H54 (cell line): Measurements from ENCODE around the gene KDM2B.
A peak's percentile ranks its signal among the peaks of the same experiment; 100 is the strongest.
"Not testable (repeated sequence)": the region's sequence is repeated elsewhere in the genome, so short reads cannot be mapped to it uniquely, and the experiment has no call there.

Source experiments
- DNase-seq: peaks from one replicate; pipeline ENCODE4 v3.0.0; 2011; ENCODE audit warnings: low spot score, mixed read lengths; ENCODE audit not compliant: insufficient read length
- FAIRE-seq: peaks from 3 replicates; lab custom pipeline; 2011; peaks lifted over from hg19 to GRCh38; lab: Jason Lieb, UNC
- POLR2A ChIP-seq: IDR thresholded peaks from 2 replicates; pipeline ENCODE4 v1.6.1; 2011; ENCODE audit warnings: low read depth, mild to moderate bottlenecking, low read length

KDM2B gene

GRCh38 chr12:121603581-121603980 is 22.8 kb upstream of the KDM2B start:
- no peak for TF ChIP-seq POLR2A
- DNase-seq (no peak), FAIRE-seq (no peak)

DNA sequence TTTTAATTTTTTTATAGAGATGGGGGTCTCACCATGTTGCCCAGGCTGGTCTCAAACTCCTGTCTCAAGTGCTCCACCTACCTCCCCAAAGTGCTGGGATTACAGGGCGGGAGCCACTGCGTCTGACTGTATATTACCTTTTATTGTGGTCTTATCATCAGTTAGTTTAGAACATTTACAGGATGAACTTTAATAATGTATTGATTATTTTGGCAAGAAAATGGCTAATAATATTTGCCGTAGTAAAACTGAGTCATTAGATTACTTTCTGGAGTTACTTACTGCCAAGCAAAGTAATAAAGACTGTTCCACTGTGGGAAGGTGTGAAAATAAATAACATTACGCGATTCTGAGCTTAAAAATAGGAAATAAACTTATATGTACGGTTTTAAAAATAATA is 21.9 kb upstream of the KDM2B start:
- no peak for TF ChIP-seq POLR2A
- FAIRE-seq (no peak), DNase-seq (no peak)

- TF ChIP-seq POLR2A: no peak
- FAIRE-seq (no peak), DNase-seq (no peak)
Observed at GRCh38 chr12:121600702-121601336, 20.0 kb upstream of the KDM2B start.

DNA sequence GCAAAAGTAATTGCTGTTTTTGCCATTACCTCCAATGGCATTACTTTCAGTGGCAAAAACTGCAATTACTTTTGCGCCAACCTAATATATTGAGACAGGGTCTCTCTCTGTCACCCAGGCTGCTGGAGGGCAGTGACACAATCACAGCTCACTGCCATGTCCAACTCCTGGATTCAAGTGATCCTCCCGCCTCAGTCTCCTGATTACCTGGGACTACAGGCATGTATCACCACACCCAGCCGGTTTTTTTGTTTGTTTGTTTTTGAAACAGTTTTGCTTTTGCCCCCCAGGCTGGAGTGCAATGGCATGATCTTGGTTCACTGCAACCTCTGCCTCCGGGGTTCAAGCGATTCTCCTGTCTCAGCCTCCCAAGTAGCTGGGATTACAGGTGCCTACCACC is 15.7 kb upstream of the KDM2B start:
- FAIRE-seq: no peak
- no peak for TF ChIP-seq POLR2A
- DNase-seq: no peak

DNA sequence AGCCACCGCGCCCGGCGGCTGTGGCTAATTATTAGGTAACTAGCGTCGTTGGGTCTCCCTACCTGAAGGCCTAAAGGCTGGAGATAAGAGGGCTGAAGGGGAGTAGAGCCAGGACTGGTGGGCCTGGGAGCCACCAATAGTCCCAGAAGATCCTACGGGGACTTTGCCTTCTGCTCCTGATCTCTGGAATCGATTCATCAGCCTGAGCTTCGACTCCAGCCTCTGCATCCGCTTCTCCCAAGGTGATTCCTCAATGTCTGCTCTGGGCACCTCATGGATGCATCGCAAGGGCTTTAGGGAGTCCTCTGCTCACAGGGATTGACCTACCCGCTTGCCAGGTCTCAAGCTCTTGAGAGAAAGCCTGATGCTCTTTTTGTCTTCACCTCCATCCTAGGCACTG is 14.7 kb upstream of the KDM2B start:
- no peak for TF ChIP-seq POLR2A

DNA sequence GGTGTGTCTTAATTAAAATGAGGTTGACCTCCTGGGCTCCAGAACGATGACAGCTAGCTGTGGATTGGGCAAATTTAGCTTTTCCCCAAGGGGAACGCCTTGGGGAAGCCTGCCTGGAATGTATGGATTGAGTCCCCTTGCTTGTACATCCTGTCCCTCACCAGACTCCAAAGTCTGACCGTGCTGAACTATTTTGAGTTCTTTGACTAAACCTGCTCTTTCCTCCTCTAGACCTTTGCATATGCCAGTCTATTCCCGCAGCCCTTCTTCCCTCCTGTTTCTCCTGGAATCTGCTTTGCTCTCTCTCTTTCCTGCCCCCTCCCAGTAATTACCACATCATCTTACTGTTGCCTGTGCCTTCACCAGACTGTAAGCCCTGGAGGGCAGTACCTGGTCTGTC is 11.5 kb upstream of the KDM2B start:
- no peak for FAIRE-seq
- DNase-seq: no peak
- no peak for TF ChIP-seq POLR2A

More for the DNA sequence above, 14.7 kb upstream of the KDM2B start:
- FAIRE-seq (no peak), DNase-seq (no peak)

GRCh38 chr12:121590476-121591143 is 9.8 kb upstream of the KDM2B start:
- FAIRE-seq: peak; percentile 23
- no peak for DNase-seq
- no peak for TF ChIP-seq POLR2A

DNA sequence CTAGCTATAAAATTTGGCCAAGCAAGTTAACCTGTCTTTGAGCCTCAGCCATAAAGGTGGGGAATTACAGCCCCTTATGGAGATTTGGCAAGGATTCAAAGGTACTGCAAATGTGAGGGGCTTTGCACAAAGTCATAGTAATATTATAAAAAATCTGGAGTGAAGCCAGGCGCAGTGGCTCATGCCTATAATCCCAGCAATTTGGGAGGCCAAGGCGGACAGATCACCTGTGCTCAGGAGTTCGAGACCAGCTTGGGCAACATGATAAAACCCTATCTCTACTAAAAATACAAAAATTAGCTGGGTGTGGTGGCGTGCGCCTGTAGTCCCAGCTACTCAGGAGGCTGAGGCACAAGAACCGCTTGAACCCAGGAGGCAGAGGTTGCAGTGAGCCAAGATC is 4.1 kb upstream of the KDM2B start:
- FAIRE-seq: not testable (repeated sequence)

GRCh38 chr12:121583334-121583661 is 2.5 kb upstream of the KDM2B start:
- FAIRE-seq, DNase-seq: not testable (repeated sequence)

More for the DNA sequence above, 4.1 kb upstream of the KDM2B start:
- not testable (repeated sequence) for DNase-seq

DNA sequence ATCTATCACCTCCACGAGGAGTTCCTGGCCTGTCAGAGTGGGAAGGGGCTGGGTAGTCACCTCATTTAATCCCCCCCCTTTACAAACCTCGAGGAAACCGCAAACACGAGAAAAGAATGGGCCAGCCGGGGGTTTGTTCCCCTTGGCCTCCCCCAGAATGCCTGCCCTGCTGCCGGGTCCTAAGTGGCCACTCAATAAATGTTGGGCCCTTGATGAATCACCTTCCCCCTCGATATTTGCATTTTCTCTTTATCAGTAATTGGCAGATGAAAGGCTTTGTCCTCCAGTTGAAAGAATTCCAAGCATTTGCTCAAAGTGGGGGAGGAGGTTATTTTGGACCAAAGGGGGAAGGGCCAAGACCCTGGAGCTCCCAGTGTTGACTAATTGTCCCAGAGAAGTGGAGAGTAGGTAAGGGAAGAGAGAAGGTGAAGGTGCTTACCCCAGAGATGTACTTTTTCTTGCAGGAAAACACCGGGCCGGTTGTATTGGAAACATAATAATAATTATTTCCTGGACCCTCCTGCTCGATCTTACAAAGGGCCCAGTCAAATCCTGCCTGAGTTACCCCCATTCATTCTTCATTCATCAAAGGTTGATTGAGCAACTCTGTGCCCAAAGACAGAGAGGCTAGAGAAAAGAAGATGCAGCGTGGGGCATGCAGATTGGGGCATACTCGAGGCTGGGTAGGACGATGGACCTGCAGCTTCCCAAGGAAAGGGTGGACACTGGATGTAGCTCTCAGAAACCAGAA is 1.9 kb upstream of the KDM2B start:
- DNase-seq (no peak), FAIRE-seq (no peak)
- no peak for TF ChIP-seq POLR2A

DNA sequence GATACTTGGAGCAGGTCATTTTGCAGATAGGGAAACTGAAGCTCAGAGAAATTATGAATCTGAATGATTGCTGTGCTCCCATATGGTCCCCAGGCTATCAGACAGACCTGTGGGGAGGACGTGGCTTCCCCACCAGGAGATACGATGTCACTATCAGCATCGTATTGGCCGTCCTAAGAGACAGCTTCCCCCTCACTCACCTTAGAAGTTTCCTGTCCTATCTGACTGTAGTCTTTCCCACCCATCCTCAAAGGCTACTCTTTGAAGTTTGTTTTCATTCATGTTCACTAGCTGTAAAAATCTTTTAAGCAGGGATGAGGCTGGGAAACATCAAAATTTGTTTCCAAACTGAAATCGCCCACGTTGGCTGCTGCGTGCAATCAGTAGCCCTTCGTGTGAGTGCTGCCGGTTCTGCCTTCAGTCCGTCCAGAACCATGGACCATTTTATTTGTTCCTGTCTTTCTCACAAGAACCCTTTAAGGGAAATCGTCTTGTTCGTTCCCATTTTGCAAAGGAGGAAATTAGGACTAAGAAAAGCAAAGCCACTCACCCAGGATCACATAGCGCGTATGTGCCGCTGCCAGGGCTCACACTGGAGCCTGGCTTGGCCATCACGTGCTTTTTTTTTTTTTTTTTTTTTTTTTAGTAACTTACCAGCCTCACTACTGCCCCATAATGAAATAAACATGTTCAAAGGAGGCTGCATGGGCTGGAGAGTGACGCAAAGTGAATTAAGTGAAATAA is 1.0 kb upstream of the KDM2B start:
- FAIRE-seq: no peak
- DNase-seq: no peak
- TF ChIP-seq POLR2A: no peak

- peak; percentile 70 for DNase-seq
- peak; percentile 38; the same call in 1 of the 2 replicates for TF ChIP-seq POLR2A
- FAIRE-seq: no peak
Observed at GRCh38 chr12:121579981-121580868, 598 bp downstream of the KDM2B start.

DNA sequence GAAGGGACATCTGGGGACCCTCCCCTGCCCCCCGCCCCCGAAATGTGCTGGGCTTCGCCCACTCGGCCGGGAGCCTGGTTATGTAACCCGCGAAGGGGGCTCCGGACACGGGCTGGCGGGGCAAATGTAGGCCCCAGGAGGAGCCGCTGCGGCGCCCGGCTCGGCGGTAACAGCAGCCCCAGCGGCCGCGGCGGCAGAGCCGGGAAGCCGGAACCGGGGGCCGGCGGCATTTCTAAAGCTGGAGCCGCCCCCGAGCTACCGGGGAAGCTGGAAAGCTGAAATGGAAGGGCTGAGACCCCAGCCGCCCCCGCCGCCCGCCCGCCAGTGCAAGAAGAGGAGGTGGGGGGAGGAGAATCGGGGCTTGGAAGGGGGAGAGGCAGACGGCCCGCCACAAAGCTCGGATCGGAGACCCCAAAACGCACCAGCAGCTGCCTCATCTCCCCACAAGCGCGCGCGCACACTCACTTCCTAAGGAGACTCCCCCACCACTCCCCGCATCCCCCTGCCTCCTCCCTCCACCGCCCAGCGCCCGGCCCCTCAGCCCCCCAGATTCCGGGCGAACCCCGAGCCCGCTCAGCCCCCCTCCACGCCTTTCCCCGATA is 1.5 kb downstream of the KDM2B start:
- FAIRE-seq (no peak), DNase-seq (no peak)
- peak; percentile 28; the same call in 1 of the 2 replicates for TF ChIP-seq POLR2A
